ENCODE data around the gene C2orf92.

The C2orf92 gene

DNA sequence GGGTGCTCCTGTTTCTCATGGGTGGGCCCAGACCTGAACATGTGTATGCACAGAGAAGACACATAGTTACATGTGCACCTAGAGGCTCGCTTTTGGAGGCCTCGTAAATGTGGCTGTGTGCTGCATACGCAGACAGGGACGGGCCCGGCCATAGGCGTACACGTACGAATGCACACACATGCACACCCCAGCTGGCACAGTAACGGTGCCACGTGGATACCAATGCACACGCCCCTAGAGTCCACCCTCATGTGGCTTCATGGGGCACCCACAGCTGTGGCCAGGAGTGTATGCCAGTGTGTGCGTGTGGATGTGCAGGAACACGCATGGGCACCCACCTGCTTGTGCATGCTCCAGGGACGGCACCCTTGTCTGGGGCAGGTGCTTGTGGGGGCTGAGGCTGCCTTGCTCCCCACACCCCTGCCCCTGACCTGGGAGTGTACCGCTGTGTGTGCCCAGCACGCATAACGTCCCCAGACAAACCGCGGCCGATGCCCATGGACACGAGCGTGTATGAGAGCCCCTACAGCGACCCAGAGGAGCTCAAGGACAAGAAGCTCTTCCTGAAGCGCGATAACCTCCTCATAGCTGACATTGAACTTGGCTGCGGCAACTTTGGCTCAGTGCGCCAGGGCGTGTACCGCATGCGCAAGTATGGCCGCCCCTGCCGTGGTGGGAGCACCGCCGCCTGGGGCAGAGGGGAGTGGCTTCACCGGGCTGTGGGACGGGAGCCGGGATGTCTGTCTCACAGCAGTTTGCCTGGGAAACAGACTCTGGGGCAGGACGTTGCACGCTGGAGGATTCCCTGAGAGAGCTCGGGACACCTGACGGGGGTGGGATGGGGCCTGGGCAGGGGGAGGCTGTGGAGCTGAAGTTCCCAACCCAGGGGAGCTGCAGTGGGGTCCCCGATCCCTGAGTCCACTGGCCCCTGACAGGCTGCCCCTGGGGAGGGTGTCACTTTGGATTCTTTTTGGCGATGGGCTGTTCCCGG is 64.8 kb downstream of the C2orf92 start:
- Mint-ChIP-seq H3K27ac (no peak overlapping the region), H3K4me3 (no peak overlapping the region), H3K9me3 (ENCODE audit: low read depth) (no peaks in the 10 kb centered on the region), H3K27me3 (no peaks in the 10 kb centered on the region), H3K4me1 (ENCODE audit: low read depth) (peaks cover 26% of the 10 kb centered on the region), H3K36me3 (peaks cover 17% of the 10 kb centered on the region)

DNA sequence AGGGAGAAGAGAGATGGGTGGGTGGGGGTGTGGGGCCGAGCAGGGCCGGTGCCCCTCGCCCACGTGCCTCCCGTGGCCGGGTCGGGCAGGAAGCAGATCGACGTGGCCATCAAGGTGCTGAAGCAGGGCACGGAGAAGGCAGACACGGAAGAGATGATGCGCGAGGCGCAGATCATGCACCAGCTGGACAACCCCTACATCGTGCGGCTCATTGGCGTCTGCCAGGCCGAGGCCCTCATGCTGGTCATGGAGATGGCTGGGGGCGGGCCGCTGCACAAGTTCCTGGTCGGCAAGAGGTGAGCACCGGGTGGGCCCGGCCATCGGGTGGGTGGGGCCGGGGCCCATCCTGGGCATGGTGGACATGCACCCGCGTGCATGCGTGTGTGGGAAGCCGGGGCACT is 65.6 kb downstream of the C2orf92 start:
- no peak overlapping the region for H3K27ac Mint-ChIP-seq
- H3K4me1 Mint-ChIP-seq (ENCODE audit: low read depth), result peaks cover 25% of the 10 kb centered on the region
- H3K27me3 Mint-ChIP-seq, result no peaks in the 10 kb centered on the region
- no peak overlapping the region for H3K4me3 Mint-ChIP-seq
- no peaks in the 10 kb centered on the region for H3K9me3 Mint-ChIP-seq (ENCODE audit: low read depth)
- peaks cover 16% of the 10 kb centered on the region for H3K36me3 Mint-ChIP-seq

DNA sequence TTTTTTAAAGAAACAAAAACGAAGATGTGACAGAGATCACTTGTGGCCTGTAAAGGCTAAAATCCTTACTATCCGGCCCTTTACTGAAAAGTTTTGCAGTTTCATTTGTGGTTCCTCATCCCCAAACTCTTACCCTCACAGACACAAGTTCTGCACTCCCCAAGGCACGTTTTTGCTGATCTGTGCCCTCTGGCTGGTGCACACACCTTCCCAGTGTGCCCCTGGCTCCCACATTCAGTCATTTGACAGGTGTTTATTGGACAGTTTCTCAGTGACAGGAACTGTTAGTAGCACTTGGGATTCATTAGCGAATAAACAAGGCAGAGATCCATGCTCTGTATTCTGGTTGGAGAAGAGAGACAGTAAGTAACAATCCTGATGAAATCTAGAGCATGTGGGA is 66.7 kb downstream of the C2orf92 start:
- H3K4me3 Mint-ChIP-seq, result no peak overlapping the region
- H3K27me3 Mint-ChIP-seq, result no peaks in the 10 kb centered on the region
- H3K9me3 Mint-ChIP-seq (ENCODE audit: low read depth), result no peaks in the 10 kb centered on the region
- H3K4me1 Mint-ChIP-seq (ENCODE audit: low read depth), result peaks cover 26% of the 10 kb centered on the region
- H3K27ac Mint-ChIP-seq, result peak overlapping the region; percentile 36
- H3K36me3 Mint-ChIP-seq, result peaks cover 13% of the 10 kb centered on the region

DNA sequence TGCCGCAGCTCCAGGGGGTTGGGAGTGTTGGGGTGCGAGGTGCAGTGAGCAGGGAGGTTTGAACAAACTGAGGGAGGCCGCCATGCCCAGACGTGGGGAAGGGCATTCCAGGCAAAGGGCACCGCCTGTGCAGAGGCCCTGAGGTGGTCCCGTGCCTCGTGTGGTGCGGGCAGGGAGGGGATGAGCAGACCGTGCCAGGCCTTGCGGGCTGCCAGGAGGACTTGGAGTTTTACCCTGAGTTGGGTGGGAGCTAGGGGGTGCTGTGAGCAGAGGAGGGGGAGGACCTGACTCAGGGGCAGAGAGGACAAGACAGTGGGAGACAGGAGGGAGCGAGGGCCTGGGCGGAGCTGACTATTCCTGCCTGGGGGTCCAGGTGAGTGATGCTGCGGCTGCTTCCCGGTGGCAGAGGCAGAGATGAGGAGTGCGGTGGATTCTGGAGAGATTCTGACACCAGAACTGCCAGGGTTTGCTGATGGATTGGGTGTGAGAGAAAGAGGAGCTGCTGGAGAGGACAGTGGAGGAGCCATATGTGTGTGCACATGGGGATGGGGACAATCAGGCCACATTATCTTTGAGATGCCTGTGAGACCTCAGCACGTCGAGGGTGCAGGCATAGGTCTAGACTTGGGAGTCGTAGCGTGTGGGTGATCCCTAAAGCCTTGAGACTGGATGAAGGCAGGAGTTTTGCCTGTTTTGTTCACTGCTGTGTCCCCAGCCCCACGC is 67.3 kb downstream of the C2orf92 start:
- Mint-ChIP-seq H3K9me3 (ENCODE audit: low read depth) (no peaks in the 10 kb centered on the region), H3K4me3 (no peak overlapping the region), H3K27me3 (no peaks in the 10 kb centered on the region), H3K27ac (peak overlapping the region; percentile 36), H3K36me3 (peaks cover 13% of the 10 kb centered on the region), H3K4me1 (ENCODE audit: low read depth) (peaks cover 24% of the 10 kb centered on the region)

DNA sequence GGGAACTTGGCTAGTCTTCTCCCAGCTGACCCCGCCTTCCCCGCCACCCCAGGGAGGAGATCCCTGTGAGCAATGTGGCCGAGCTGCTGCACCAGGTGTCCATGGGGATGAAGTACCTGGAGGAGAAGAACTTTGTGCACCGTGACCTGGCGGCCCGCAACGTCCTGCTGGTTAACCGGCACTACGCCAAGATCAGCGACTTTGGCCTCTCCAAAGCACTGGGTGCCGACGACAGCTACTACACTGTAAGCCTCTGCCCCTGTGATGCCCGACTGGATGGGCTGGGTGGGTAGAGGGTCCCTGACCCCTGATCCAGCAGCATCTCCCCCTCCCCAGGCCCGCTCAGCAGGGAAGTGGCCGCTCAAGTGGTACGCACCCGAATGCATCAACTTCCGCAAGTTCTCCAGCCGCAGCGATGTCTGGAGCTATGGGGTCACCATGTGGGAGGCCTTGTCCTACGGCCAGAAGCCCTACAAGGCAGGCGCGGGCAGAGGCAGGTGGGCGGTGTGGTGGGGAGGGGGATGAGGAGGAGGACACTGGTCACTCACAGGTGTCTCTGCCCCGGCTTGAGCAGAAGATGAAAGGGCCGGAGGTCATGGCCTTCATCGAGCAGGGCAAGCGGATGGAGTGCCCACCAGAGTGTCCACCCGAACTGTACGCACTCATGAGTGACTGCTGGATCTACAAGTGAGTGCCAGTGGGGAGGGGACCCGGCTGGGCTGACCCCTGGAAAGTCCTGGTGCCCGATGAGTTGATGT is 68.1 kb downstream of the C2orf92 start:
- no peaks in the 10 kb centered on the region for H3K27me3 Mint-ChIP-seq
- H3K4me1 Mint-ChIP-seq (ENCODE audit: low read depth), result peaks cover 30% of the 10 kb centered on the region
- peaks cover 15% of the 10 kb centered on the region for H3K36me3 Mint-ChIP-seq
- H3K9me3 Mint-ChIP-seq (ENCODE audit: low read depth), result no peaks in the 10 kb centered on the region
- no peak overlapping the region for H3K27ac Mint-ChIP-seq
- H3K4me3 Mint-ChIP-seq, result no peak overlapping the region

DNA sequence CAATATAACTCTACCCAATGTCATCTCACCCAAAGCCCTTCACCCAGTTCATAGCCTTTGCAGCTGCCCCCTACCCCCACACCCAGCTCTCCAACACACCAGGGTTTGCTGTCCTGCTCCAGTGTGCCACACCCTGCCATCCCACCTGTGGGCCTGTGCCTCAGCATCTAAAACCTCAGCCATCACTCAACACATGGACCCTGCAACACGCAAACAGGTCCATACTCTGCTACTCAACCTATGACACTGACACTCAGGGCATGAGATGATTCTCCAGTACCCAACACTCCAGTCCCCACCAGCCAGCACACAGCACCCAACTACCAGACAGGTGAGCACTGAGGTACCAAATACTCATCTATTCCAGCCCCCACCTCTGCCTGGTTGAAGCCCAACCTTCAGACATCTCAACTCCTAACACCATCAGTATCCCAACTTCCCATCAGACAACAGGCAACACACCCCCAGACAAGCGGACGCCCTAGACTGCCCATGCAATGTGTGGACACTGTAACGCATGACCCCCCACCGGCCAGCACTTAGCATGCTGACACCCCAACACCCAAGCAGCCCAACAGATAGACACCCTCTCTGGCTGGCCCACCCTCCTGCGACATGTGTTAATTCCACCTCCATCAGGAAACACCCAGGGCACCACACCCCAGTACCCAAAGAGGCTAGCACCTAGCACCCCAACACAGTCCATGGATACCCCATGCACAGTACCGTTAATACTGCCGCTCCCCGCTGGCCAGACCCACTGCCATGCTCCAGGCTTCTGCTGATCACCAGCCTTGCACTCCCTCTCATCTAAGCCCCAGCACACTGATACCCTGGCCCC is 68.9 kb downstream of the C2orf92 start:
- Mint-ChIP-seq H3K4me1 (ENCODE audit: low read depth) (peaks cover 37% of the 10 kb centered on the region), H3K9me3 (ENCODE audit: low read depth) (no peaks in the 10 kb centered on the region), H3K27me3 (no peaks in the 10 kb centered on the region), H3K36me3 (peaks cover 15% of the 10 kb centered on the region), H3K27ac (peak overlapping the region; percentile 70), H3K4me3 (no peak overlapping the region)

DNA sequence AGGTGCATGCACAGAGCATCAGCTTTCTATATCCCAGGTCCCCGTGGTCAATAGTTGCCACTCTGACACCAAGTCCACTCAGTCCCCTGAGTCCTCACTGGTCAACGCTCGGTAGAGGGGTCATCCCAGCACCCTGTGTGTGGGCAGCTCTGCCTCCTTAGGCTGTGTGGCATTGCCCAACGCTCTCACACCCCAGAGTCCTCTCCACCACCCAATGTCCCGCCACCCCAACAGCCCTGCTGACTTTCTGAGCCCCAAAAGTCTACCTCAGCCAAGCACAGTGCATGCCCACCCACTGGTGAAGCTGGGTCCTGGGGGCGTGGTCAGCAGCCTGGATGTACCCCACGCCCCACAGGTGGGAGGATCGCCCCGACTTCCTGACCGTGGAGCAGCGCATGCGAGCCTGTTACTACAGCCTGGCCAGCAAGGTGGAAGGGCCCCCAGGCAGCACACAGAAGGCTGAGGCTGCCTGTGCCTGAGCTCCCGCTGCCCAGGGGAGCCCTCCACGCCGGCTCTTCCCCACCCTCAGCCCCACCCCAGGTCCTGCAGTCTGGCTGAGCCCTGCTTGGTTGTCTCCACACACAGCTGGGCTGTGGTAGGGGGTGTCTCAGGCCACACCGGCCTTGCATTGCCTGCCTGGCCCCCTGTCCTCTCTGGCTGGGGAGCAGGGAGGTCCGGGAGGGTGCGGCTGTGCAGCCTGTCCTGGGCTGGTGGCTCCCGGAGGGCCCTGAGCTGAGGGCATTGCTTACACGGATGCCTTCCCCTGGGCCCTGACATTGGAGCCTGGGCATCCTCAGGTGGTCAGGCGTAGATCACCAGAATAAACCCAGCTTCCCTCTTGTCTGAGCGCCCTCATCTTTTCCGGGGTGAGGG is 69.7 kb downstream of the C2orf92 start:
- peaks cover 17% of the 10 kb centered on the region for H3K36me3 Mint-ChIP-seq
- peak overlapping the region; percentile 70 for H3K27ac Mint-ChIP-seq
- no peak overlapping the region for H3K4me3 Mint-ChIP-seq
- no peaks in the 10 kb centered on the region for H3K27me3 Mint-ChIP-seq
- peaks cover 45% of the 10 kb centered on the region for H3K4me1 Mint-ChIP-seq (ENCODE audit: low read depth)
- no peaks in the 10 kb centered on the region for H3K9me3 Mint-ChIP-seq (ENCODE audit: low read depth)

DNA sequence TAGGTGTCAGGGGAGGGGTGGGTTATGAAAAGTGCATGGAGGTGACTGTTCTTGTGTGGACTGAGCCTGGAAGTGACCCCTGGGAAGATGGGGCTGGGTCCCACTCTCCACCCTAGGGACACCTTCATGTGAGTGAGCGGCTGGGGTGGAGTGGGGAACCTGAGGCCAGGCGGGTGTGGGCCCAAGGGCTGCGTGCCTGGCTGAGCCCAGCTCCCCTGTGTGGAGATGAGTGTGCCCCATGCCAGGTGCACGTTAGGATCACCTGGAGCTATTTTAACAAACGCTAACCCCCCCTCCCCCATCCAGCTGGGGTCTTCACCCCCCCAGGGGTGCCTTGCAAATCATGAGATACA is 70.4 kb downstream of the C2orf92 start:
- H3K4me3 Mint-ChIP-seq, result no peak overlapping the region
- no peaks in the 10 kb centered on the region for H3K27me3 Mint-ChIP-seq
- peaks cover 50% of the 10 kb centered on the region for H3K4me1 Mint-ChIP-seq (ENCODE audit: low read depth)
- H3K9me3 Mint-ChIP-seq (ENCODE audit: low read depth), result no peaks in the 10 kb centered on the region
- peaks cover 21% of the 10 kb centered on the region for H3K36me3 Mint-ChIP-seq
- H3K27ac Mint-ChIP-seq, result no peak overlapping the region

DNA sequence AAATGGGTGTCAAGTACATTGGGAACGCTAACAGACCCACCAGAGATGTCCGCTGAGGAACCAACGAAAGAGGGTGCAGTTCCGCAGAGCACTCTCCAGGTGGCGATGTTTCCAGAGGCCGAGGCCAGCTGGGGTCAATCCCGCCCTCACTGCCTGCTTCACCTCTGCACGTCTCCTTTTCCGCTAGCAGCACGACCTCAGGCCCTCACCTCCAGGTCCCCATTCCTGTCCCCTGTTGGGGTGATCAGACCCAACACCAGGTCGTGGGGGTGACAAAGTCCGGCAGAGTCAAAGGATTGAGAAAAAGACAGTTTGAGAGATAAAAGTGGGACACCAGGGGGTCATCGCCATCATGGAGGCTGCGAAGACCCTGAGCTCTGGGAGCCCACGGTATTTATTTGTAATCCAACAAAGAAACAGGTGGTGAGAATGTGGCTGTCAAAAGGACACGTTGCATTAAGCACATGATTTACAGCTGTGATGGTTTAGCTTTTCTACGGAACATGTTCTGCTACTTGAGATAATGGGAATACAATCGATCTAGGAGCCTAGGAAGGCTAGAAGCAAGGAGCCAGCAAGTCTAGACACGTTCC is 71.2 kb downstream of the C2orf92 start:
- Mint-ChIP-seq H3K27ac (no peak overlapping the region), H3K9me3 (ENCODE audit: low read depth) (no peaks in the 10 kb centered on the region), H3K27me3 (no peaks in the 10 kb centered on the region), H3K36me3 (peaks cover 21% of the 10 kb centered on the region), H3K4me1 (ENCODE audit: low read depth) (peaks cover 57% of the 10 kb centered on the region), H3K4me3 (no peak overlapping the region)

DNA sequence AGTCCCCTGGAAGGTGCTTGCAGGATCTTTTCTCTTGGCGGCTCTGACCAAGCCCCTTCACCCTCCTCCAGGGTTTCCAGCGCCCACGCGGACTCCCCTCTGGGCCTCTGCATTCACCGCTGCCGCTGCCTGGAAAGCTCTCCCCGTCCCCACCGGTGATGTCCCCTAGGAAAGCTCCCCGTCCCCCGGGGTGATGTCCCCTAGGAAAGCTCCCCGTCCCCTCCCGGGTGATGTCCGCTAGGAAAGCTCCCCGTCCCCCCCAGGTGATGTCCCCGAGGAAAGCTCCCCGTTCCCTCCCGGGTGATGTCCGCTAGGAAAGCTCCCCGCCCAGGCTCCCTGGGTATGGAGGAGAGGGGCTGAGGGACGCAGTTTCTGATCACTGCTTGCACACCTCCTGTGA is 71.7 kb downstream of the C2orf92 start:
- H3K4me3 Mint-ChIP-seq, result no peak overlapping the region
- H3K9me3 Mint-ChIP-seq (ENCODE audit: low read depth), result no peaks in the 10 kb centered on the region
- peaks cover 60% of the 10 kb centered on the region for H3K4me1 Mint-ChIP-seq (ENCODE audit: low read depth)
- peaks cover 20% of the 10 kb centered on the region for H3K36me3 Mint-ChIP-seq
- no peak overlapping the region for H3K27ac Mint-ChIP-seq
- no peaks in the 10 kb centered on the region for H3K27me3 Mint-ChIP-seq

DNA sequence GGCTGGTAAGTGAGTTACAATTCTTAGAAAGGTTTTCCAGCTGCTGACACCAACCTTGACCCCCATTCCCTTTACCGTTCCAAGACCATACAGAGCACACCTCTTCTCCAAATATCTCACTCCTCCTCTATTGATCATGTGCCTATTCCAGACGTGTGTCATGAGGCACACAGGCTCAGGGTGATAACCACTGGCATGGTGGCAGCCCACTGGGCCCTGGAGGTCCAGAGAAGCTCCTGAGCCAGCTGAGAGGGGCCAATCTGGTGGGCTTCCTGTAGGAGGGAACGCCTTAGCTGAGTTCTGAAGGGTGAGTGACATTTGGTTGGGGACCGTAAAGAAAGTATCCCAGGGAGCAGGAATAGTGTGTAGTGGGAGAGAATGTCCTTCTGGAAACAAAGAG is 72.2 kb downstream of the C2orf92 start:
- Mint-ChIP-seq H3K27ac (peak overlapping the region; percentile 79), H3K4me3 (no peak overlapping the region), H3K27me3 (no peaks in the 10 kb centered on the region), H3K36me3 (peaks cover 18% of the 10 kb centered on the region), H3K4me1 (ENCODE audit: low read depth) (peaks cover 63% of the 10 kb centered on the region), H3K9me3 (ENCODE audit: low read depth) (no peaks in the 10 kb centered on the region)

DNA sequence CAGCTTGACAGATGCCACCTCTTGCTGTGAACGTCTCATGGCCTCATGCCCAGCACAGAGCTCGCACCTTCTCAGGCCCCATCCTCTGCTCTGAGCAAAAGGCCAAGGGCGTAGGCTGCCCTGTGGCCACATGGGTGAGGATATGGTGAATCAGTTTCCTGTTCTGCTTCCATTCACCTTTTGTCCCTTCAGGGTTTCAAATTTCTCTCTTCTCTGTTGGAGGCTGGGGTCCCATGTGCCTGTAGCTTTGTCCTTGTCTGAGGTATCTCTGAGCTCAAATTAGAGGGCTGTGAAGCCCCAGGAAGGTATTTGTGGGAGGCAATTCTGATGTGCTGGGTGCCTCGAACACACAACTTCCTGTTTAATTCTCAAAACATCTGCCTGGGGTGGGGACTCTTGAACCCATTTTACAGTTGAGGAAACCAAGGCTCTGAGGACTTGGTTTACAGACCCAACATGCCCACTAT is 72.9 kb downstream of the C2orf92 start:
- no peak overlapping the region for H3K4me3 Mint-ChIP-seq
- peaks cover 70% of the 10 kb centered on the region for H3K4me1 Mint-ChIP-seq (ENCODE audit: low read depth)
- no peaks in the 10 kb centered on the region for H3K27me3 Mint-ChIP-seq
- H3K27ac Mint-ChIP-seq, result peak overlapping the region; percentile 79
- no peaks in the 10 kb centered on the region for H3K9me3 Mint-ChIP-seq (ENCODE audit: low read depth)
- H3K36me3 Mint-ChIP-seq, result peaks cover 19% of the 10 kb centered on the region

DNA sequence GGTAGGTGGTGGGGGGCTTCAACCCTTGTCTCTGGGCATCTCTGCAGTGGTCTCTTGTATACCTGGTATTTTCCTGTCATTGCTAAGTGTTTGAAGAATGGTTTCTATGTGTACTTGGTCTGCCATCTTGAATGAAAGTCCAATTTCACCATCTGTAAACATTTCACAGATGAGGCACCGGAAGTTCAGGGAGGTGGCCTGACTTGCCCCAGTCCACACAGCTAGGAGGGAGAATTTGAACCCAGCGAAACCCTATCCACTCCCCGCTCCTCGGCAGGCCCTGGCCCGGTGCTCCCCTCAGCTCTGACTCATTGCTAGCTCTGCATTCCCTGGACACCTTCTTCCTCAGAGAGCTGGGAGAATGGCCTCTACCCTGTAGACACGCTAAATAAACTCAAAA is 74.4 kb downstream of the C2orf92 start:
- Mint-ChIP-seq H3K4me1 (ENCODE audit: low read depth) (peaks cover 69% of the 10 kb centered on the region), H3K27me3 (no peaks in the 10 kb centered on the region), H3K27ac (peak overlapping the region; percentile 59), H3K9me3 (ENCODE audit: low read depth) (no peaks in the 10 kb centered on the region), H3K36me3 (peaks cover 13% of the 10 kb centered on the region), H3K4me3 (no peak overlapping the region)

Measured in activated naive CD8-positive, alpha-beta T cell (primary cell).